Lower lobe of right lung (tissue), 2 donors: ENCODE data around the gene CCDC149. TPM values are rescaled to one million over a fixed set of nuclear protein-coding genes. Genes with fewer than 3 reads are reported as not detected.

Experiments
- ATAC-seq, 2 donors: fragments of 200-7000 bp; cut with Tn5 transposase; one replicate each; pipeline ENCODE4 v1.9.1; 2020 to 2022; ENCODE audit warnings: mild to moderate bottlenecking in 2 of 2, moderate library complexity in 2 of 2
- DNase-seq: peaks from one replicate; pipeline ENCODE4 v3.0.0-alpha.2; 2020
- H3K27ac ChIP-seq: fragments of 200-600 bp; one replicate; pipeline ENCODE4 v1.8.0; 2022
- H3K27me3 ChIP-seq: fragments of 200-600 bp; one replicate; pipeline ENCODE4 v1.8.0; 2022; ENCODE audit warnings: low read depth
- H3K36me3 ChIP-seq: fragments of 200-600 bp; one replicate; pipeline ENCODE4 v1.8.0; 2022; ENCODE audit warnings: mild to moderate bottlenecking
- H3K4me1 ChIP-seq: fragments of 200-600 bp; one replicate; pipeline ENCODE4 v1.8.0; 2022
- H3K4me3 ChIP-seq: fragments of 200-600 bp; one replicate; pipeline ENCODE4 v1.8.0; 2022; ENCODE audit warnings: mild to moderate bottlenecking
- H3K9me3 ChIP-seq: fragments of 200-600 bp; one replicate; pipeline ENCODE4 v1.8.0; 2022
- intact Hi-C: fragments of 100-400 bp; cut with DNase I; formaldehyde crosslinking; loops from one replicate; pipeline ENCODE4 v1.11.0; 2022
- total RNA-seq: library from RNA; stranded (reverse); fragmentation: NEBNext Ultra II Directional; extraction: Animal tissue kit (Norgen Biotek cat#: 25700); gene quantifications from one replicate; pipeline ENCODE4 v1.2.1, GENCODE V29; 2021
- TF ChIP-seq, protein P1 (sequence below): fragments of 200-600 bp; IDR thresholded peaks from one replicate; pipeline ENCODE4 v1.8.0; 2022; ENCODE audit warnings: antibody characterized with exemption, mild to moderate bottlenecking
- donor health status: DM: no; HTN: yes; CAD: no; lungs with severe emphysema.

CCDC149 gene
- total RNA-seq, 1 donor from 2014 or later: 23.8 TPM

GRCh38 chr4:24887881-24888430, 24.9 kb downstream of the CCDC149 start:
- intact Hi-C loops: no loop called here
- TF ChIP-seq, protein P1, sequence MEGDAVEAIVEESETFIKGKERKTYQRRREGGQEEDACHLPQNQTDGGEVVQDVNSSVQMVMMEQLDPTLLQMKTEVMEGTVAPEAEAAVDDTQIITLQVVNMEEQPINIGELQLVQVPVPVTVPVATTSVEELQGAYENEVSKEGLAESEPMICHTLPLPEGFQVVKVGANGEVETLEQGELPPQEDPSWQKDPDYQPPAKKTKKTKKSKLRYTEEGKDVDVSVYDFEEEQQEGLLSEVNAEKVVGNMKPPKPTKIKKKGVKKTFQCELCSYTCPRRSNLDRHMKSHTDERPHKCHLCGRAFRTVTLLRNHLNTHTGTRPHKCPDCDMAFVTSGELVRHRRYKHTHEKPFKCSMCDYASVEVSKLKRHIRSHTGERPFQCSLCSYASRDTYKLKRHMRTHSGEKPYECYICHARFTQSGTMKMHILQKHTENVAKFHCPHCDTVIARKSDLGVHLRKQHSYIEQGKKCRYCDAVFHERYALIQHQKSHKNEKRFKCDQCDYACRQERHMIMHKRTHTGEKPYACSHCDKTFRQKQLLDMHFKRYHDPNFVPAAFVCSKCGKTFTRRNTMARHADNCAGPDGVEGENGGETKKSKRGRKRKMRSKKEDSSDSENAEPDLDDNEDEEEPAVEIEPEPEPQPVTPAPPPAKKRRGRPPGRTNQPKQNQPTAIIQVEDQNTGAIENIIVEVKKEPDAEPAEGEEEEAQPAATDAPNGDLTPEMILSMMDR: no peak
- H3K9me3 ChIP-seq: no peaks in the 10 kb centered on the region
- H3K36me3 ChIP-seq: no peaks in the 10 kb centered on the region
- no peak overlapping the region for H3K27ac ChIP-seq
- H3K4me3 ChIP-seq: no peak overlapping the region
- no peaks in the 10 kb centered on the region for H3K4me1 ChIP-seq
- no peaks in the 10 kb centered on the region for H3K27me3 ChIP-seq
- DNase-seq (no peak), ATAC-seq (no peak)

DNA sequence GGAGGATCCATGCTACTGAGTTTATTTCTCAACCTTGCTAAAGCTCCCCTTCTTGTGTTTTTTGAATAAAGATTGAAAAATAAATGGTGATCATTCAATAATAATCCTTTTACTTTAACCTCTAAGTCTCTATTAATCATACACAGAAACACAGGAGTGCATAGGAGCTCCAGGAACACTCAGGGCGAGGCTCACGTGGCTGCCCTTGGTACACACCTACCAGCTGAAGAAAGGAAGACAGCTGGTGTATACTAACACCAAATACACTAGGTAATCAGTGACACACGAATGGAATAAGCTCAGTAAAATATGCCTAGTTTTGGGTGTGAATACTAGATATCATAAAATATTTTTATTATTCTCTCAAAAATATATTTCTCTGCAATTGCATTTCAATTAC, 26.2 kb downstream of the CCDC149 start:
- Histone ChIP-seq H3K4me1 (no peaks in the 10 kb centered on the region), H3K9me3 (no peaks in the 10 kb centered on the region), H3K27ac (no peak overlapping the region), H3K36me3 (no peaks in the 10 kb centered on the region), H3K27me3 (no peaks in the 10 kb centered on the region), H3K4me3 (no peak overlapping the region)
- intact Hi-C loops: no loop called here
- TF ChIP-seq, protein P1: no peak
- DNase-seq (no peak), ATAC-seq (no peak)

GRCh38 chr4:24885342-24885741, 27.5 kb downstream of the CCDC149 start:
- Histone ChIP-seq H3K27ac (no peak overlapping the region), H3K9me3 (no peaks in the 10 kb centered on the region), H3K4me3 (no peak overlapping the region), H3K36me3 (no peaks in the 10 kb centered on the region), H3K27me3 (no peaks in the 10 kb centered on the region), H3K4me1 (no peaks in the 10 kb centered on the region)
- no peak for ATAC-seq
- DNase-seq: no peak
- intact Hi-C loops: no loop called here
- TF ChIP-seq, protein P1: no peak

- no peak overlapping the region for H3K4me3 ChIP-seq
- ATAC-seq: no peak
- H3K27ac ChIP-seq: no peak overlapping the region
- H3K9me3 ChIP-seq: no peaks in the 10 kb centered on the region
- H3K4me1 ChIP-seq: no peaks in the 10 kb centered on the region
- intact Hi-C loops: no loop called here
- no peaks in the 10 kb centered on the region for H3K36me3 ChIP-seq
- DNase-seq: no peak
- no peaks in the 10 kb centered on the region for H3K27me3 ChIP-seq
- TF ChIP-seq, protein P1: no peak
Measured at GRCh38 chr4:24884902-24885301, 27.9 kb downstream of the CCDC149 start.

- no peak overlapping the region for H3K27ac ChIP-seq
- TF ChIP-seq, protein P1: no peak
- no peak overlapping the region for H3K4me3 ChIP-seq
- peaks cover under 1% of the 10 kb centered on the region for H3K36me3 ChIP-seq
- no peaks in the 10 kb centered on the region for H3K9me3 ChIP-seq
- no peaks in the 10 kb centered on the region for H3K27me3 ChIP-seq
- no peaks in the 10 kb centered on the region for H3K4me1 ChIP-seq
- DNase-seq (no peak), ATAC-seq (no peak)
- intact Hi-C loops: no loop called here
Measured at GRCh38 chr4:24881508-24882196, 31.2 kb downstream of the CCDC149 start.
